Lower leg skin (tissue), 3 donors: ENCODE results near the gene SMOC1.

Experiments used
- POLR2A ChIP-seq, 2 donors: fragments of 450-650 bp; IDR thresholded peaks; one replicate each; pipeline ENCODE4 v1.6.1; 2016 to 2017; ENCODE audit warnings: antibody characterized with exemption in 2 of 2, mild to moderate bottlenecking in 1 of 2, moderate library complexity in 1 of 2
- TF ChIP-seq, protein P1 (sequence below), 3 donors: fragments of 450-650 bp; IDR thresholded peaks; one replicate each; pipeline ENCODE4 v1.5.1; 2016; ENCODE audit warnings: antibody characterized with exemption in 3 of 3, mild to moderate bottlenecking in 3 of 3, moderate library complexity in 2 of 3

DNA sequence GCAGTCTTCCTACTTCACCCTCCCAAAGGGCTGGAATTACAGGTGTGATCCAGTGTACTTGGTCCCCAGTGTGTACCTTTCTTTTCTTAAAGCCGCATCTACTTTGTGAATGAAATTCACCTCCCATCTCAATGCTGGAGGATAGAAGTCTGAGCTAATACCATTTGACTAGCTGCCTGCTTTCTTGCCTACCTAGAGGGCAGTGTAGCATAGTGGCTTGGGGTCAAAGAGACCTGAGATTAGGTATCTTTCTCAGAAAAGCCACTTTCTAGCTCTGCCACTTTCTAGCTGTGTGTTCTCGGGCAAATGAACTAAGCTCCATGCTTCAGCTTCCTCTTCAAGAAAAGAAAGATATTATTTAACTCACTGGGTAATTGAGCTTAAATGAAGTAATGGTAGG, 16.9 kb downstream of the SMOC1 start:
- TF ChIP-seq POLR2A (IDR thresholded peaks at IDR 0.05): no peak
- TF ChIP-seq, protein P1, sequence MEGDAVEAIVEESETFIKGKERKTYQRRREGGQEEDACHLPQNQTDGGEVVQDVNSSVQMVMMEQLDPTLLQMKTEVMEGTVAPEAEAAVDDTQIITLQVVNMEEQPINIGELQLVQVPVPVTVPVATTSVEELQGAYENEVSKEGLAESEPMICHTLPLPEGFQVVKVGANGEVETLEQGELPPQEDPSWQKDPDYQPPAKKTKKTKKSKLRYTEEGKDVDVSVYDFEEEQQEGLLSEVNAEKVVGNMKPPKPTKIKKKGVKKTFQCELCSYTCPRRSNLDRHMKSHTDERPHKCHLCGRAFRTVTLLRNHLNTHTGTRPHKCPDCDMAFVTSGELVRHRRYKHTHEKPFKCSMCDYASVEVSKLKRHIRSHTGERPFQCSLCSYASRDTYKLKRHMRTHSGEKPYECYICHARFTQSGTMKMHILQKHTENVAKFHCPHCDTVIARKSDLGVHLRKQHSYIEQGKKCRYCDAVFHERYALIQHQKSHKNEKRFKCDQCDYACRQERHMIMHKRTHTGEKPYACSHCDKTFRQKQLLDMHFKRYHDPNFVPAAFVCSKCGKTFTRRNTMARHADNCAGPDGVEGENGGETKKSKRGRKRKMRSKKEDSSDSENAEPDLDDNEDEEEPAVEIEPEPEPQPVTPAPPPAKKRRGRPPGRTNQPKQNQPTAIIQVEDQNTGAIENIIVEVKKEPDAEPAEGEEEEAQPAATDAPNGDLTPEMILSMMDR (IDR thresholded peaks at IDR 0.05): no peak
